HepG2 (cell line): ENCODE data around the gene PARN. TPM values are rescaled to one million over a fixed set of nuclear protein-coding genes. Genes with fewer than 3 reads are reported as not detected.

Source experiments
- BCL6 ChIP-seq: IDR thresholded peaks from 2 replicates; pipeline ENCODE4 v1.6.1; 2016; ENCODE audit warnings: missing genetic modification reagents, missing compliant biosample characterization
- CREBL2 ChIP-seq: sonication (generic); formaldehyde crosslinking; IDR thresholded peaks from 2 replicates; pipeline ENCODE4 v1.8.1; 2023; ENCODE audit warnings: missing genetic modification reagents, mild to moderate bottlenecking, borderline replicate concordance
- FUBP1 ChIP-seq: sonication (generic); formaldehyde crosslinking; IDR thresholded peaks from 2 replicates; pipeline ENCODE4 v1.5.1; 2020; ENCODE audit warnings: missing genetic modification reagents, mild to moderate bottlenecking, borderline replicate concordance
- HINFP ChIP-seq: sonication (generic); formaldehyde crosslinking; IDR thresholded peaks from 2 replicates; pipeline ENCODE4 v1.4.0; 2020; ENCODE audit warnings: low read depth, mild to moderate bottlenecking, missing genetic modification reagents
- MAZ ChIP-seq, 2 experiments: sonication (generic) in 1 of 2; formaldehyde crosslinking in 1 of 2; IDR thresholded peaks; 2 replicates each; pipeline versions ENCODE4 v1.5.0 to v1.6.1; 2012 to 2020; ENCODE audit warnings: low read depth in 2 of 2, mild to moderate bottlenecking in 2 of 2, borderline replicate concordance in 1 of 2, improper control_type of control experiment in 1 of 2, low read length in 1 of 2, missing genetic modification reagents in 1 of 2, moderate library complexity in 1 of 2
- PBX3 ChIP-seq: sonication (generic); formaldehyde crosslinking; IDR thresholded peaks from 2 replicates; pipeline ENCODE4 v1.8.1; 2023; ENCODE audit warnings: missing genetic modification reagents, inconsistent platforms, borderline replicate concordance
- RFX5 ChIP-seq: IDR thresholded peaks from 2 replicates; pipeline ENCODE4 v1.6.1; 2011; ENCODE audit warnings: low read depth, low read length, improper control_type of control experiment
- RFXAP ChIP-seq: sonication (generic); formaldehyde crosslinking; IDR thresholded peaks from 2 replicates; pipeline ENCODE4 v1.4.0; 2020; ENCODE audit warnings: missing genetic modification reagents, borderline replicate concordance
- SAFB2 ChIP-seq: sonication (generic); formaldehyde crosslinking; IDR thresholded peaks from 2 replicates; pipeline ENCODE4 v1.5.1; 2020; ENCODE audit warnings: missing genetic modification reagents, low read depth, mild to moderate bottlenecking, borderline replicate concordance
- U2AF2 ChIP-seq: fragments of 200-400 bp; formaldehyde crosslinking; IDR thresholded peaks from 2 replicates; pipeline ENCODE4 v1.6.1; 2017; ENCODE audit warnings: low read depth, mild to moderate bottlenecking, low read length
- ZFP82 ChIP-seq: sonication (generic); formaldehyde crosslinking; IDR thresholded peaks from 2 replicates; pipeline ENCODE4 v1.5.1; 2020; ENCODE audit warnings: mild to moderate bottlenecking, missing genetic modification reagents, borderline replicate concordance
- ZMYM3 ChIP-seq: sonication (generic); formaldehyde crosslinking; IDR thresholded peaks from 2 replicates; pipeline ENCODE4 v1.5.1; 2020; ENCODE audit warnings: mild to moderate bottlenecking, missing genetic modification reagents
- ZNF207 ChIP-seq: fragments of 450-650 bp; IDR thresholded peaks from 2 replicates; pipeline ENCODE4 v1.6.1; 2016; ENCODE audit warnings: antibody characterized with exemption, borderline replicate concordance
- ZNF275 ChIP-seq: sonication (generic); formaldehyde crosslinking; IDR thresholded peaks from 2 replicates; pipeline ENCODE4 v1.8.0; 2022; ENCODE audit warnings: missing genetic modification reagents, mild to moderate bottlenecking, inconsistent platforms, borderline replicate concordance
- ZNF337 ChIP-seq: sonication (generic); formaldehyde crosslinking; IDR thresholded peaks from 2 replicates; pipeline ENCODE4 v1.5.1; 2020; ENCODE audit warnings: missing genetic modification reagents, low read depth, mild to moderate bottlenecking, borderline replicate concordance
- ZNF496 ChIP-seq: sonication (generic); formaldehyde crosslinking; IDR thresholded peaks from 2 replicates; pipeline ENCODE4 v1.8.1; 2023; ENCODE audit warnings: mild to moderate bottlenecking, moderate library complexity, missing genetic modification reagents; ENCODE audit not compliant: insufficient replicate concordance
- ZNF510 ChIP-seq: sonication (generic); formaldehyde crosslinking; IDR thresholded peaks from 2 replicates; pipeline ENCODE4 v1.4.0; 2020; ENCODE audit warnings: low read depth, mild to moderate bottlenecking, missing genetic modification reagents
- ZNF619 ChIP-seq: sonication (generic); formaldehyde crosslinking; IDR thresholded peaks from 2 replicates; pipeline ENCODE4 v1.4.0; 2020; ENCODE audit warnings: mild to moderate bottlenecking, missing genetic modification reagents
- ZNF749 ChIP-seq: sonication (generic); formaldehyde crosslinking; IDR thresholded peaks from 2 replicates; pipeline ENCODE4 v1.8.0; 2022; ENCODE audit warnings: mild to moderate bottlenecking, missing genetic modification reagents, moderate library complexity, borderline replicate concordance
- ZNF75D ChIP-seq: sonication (generic); formaldehyde crosslinking; IDR thresholded peaks from 2 replicates; pipeline ENCODE4 v1.8.1; 2023; ENCODE audit warnings: missing genetic modification reagents, mild to moderate bottlenecking, borderline replicate concordance
- ZNF772 ChIP-seq: sonication (generic); formaldehyde crosslinking; IDR thresholded peaks from 2 replicates; pipeline ENCODE4 v1.5.0; 2020; ENCODE audit warnings: mild to moderate bottlenecking, missing genetic modification reagents
- polyA plus RNA-seq, 8 experiments: library from polyadenylated mRNA; depleted of rRNA in 3 of 8; stranded (reverse) in 7 of 8; unstranded in 1 of 8; fragments of >200 nt; fragmentation: Illumina TruSeq in 4 of 8; extraction: Trizol in 4 of 8; gene quantifications; 2 replicates each; pipeline versions ENCODE4 v1.2.1 to v1.2.3, GENCODE V29; 2011 to 2016; ENCODE audit warnings: low read depth in 4 of 8, missing spikeins in 1 of 8, mixed read lengths in 1 of 8; ENCODE audit not compliant: insufficient read depth in 1 of 8
- total RNA-seq, 5 experiments: library from RNA; depleted of rRNA; stranded (reverse); fragments of >200 nt; fragmentation: Illumina TruSeq; extraction: Trizol; gene quantifications; 2 replicates each; pipeline ENCODE4 v1.2.3, GENCODE V29; 2016; ENCODE audit warnings: low read depth in 1 of 5

The PARN gene
- total and polyA plus RNA-seq, 2 of the 13 experiments (the other 11 are each of a cell fraction or from before 2014, with no cell fraction given): 13.3 to 47.6 TPM

DNA sequence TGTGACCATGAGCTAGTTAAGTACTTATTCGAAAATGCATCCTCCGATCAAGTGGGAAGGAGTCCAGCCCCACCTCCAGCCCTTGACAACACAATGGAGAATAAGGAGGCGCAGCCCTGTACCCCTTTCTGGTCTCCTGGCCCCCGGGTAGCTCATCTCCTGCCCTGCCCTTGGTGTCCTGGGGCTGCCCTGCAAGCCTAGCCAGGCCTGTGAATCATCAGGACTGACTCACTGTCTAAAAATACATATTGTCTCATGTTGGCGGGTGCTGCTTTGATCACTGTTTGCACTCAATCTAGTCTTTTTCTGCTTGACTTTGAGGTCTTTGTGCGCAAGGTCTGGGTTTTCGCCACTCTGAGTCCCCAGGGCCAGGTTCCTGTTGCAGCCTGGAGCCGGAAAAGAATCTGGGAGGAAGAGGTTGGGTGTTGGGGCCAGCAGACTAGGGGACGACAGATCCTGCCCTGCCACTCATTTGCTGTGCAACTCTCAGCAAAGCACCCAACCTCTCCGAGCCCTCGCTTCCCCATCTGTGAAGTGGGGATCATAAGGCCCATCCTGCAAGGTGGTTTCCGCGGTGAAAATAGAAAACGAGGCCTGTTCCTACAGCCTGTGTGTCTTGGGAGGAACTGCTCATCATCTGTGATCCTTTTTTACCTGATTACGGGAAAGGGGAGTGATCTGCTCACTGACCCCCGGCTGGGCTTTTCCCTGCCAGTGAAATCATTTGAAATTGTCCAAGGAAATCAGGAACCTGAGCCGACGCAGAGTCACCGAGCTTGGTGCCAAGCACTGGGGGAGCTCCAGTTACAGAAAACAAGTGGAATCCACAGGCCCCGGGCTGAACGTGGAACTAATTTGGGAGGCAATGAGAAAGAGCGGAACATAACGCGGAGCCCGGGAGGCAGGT, 230.4 kb downstream of the PARN start (continued):
- TF ChIP-seq ZNF619 (CRISPR knock-in tag) (peak; percentile 78; the same call in 1 of the 2 replicates), RFXAP (CRISPR knock-in tag) (peak; percentile 63; the same call in 1 of the 2 replicates), ZNF496 (CRISPR knock-in tag) (no peak), SAFB2 (CRISPR knock-in tag) (no peak; the same call in 1 of the 2 replicates), ZNF510 (CRISPR knock-in tag) (0 out of 2 replicates have a peak, but pooled peaks have one; percentile 37), ZNF749 (CRISPR knock-in tag) (peak; percentile 39; the same call in 1 of the 2 replicates), BCL6 (peak; percentile 88), CREBL2 (CRISPR knock-in tag) (no peak), HINFP (no peak), MAZ (IDR thresholded peaks at IDR 0.05; ENCODE audit: borderline replicate concordance, low read depth, low read length) (peak; percentile 87), MAZ (CRISPR knock-in tag; IDR thresholded peaks at IDR 0.05; ENCODE audit: low read depth) (peak; percentile 82), PBX3 (CRISPR knock-in tag) (no peak), ZNF275 (peak; percentile 51; the same call in 1 of the 2 replicates), FUBP1 (peak; percentile 68; the same call in 1 of the 2 replicates), ZMYM3 (CRISPR knock-in tag) (peak; percentile 99), ZNF75D (CRISPR knock-in tag) (no peak), ZNF772 (CRISPR knock-in tag) (peak; percentile 95), U2AF2 (peak; percentile 54; the same call in 1 of the 2 replicates), ZFP82 (no peak), ZNF207 (no peak), ZNF337 (CRISPR knock-in tag) (0 out of 2 replicates have a peak, but pooled peaks have one; percentile 39), RFX5 (peak; percentile 44; the same call in 1 of the 2 replicates)
